Neural progenitor cell (in vitro differentiated cells): Measurements from ENCODE around the gene FAM9C.

Experiments used
- EZH2 ChIP-seq: fragments of 200-600 bp; sonication (generic); IDR thresholded peaks from 2 replicates; pipeline ENCODE4 v1.6.1; 2017; ENCODE audit warnings: antibody characterized with exemption, mild to moderate bottlenecking, moderate library complexity
- TF ChIP-seq, protein P1 (sequence below): fragments of 200-600 bp; sonication (generic); IDR thresholded peaks from 2 replicates; pipeline ENCODE4 v1.5.1; 2017; ENCODE audit warnings: antibody characterized with exemption, mild to moderate bottlenecking

DNA sequence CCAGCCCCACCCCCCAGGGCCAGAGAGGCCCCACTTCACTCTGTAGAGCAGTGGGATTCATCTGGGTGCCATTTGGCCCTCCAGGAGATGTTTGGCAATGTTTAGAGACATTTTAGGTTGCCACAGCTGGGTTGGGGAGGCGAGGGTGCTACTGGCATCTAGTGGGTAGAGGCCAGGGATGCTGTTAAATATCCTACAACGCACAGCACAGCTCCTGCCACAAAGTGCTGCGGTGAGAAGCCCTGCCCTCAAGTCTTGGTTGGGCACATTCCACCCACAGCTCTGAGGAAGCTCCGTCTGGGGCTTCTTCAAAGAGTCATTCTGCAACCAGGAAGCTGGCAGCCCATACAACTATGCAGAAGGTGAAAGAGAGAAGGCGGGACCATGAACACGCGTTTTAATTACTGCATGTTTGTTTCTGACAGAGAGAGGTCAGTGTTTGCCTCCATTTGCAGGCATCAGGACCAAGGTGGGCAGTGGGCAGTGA lies 48.1 kb upstream of the FAM9C start:
- TF ChIP-seq, protein P1, sequence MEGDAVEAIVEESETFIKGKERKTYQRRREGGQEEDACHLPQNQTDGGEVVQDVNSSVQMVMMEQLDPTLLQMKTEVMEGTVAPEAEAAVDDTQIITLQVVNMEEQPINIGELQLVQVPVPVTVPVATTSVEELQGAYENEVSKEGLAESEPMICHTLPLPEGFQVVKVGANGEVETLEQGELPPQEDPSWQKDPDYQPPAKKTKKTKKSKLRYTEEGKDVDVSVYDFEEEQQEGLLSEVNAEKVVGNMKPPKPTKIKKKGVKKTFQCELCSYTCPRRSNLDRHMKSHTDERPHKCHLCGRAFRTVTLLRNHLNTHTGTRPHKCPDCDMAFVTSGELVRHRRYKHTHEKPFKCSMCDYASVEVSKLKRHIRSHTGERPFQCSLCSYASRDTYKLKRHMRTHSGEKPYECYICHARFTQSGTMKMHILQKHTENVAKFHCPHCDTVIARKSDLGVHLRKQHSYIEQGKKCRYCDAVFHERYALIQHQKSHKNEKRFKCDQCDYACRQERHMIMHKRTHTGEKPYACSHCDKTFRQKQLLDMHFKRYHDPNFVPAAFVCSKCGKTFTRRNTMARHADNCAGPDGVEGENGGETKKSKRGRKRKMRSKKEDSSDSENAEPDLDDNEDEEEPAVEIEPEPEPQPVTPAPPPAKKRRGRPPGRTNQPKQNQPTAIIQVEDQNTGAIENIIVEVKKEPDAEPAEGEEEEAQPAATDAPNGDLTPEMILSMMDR, result no peak
- TF ChIP-seq EZH2, result no peak
